MCF 10A (cell line): Measurements from ENCODE around the gene SLC16A7. TPM values are rescaled to one million over a fixed set of nuclear protein-coding genes. Genes with fewer than 3 reads are reported as not detected.

ENCODE experiments used
- BruUV-seq: library from RNA; stranded (reverse); fragments of 400-500 nt; replicated peaks from 2 replicates; lab custom pipeline; 2021; lab: Mats Ljungman, UMichigan
- CTCF ChIA-PET: fragments of 300-600 bp; sonication (Branson Sonifier 250); formaldehyde crosslinking; extraction: SDS; loops from one replicate; lab custom pipeline; 2021; ENCODE audit warnings: antibody characterized with exemption, inconsistent platforms; lab: Yijun Ruan, JAX
- POLR2A ChIA-PET: fragments of 300-600, 350-650 bp; sonication (Branson Sonifier 250); formaldehyde crosslinking; extraction: SDS; loops from one replicate; lab custom pipeline; 2020; ENCODE audit warnings: antibody characterized with exemption, inconsistent platforms; lab: Yijun Ruan, JAX
- DNase-seq: peaks from one replicate; pipeline ENCODE4 v3.0.0-alpha.2; 2018; ENCODE audit not compliant: unreplicated experiment
- H3K27ac Mint-ChIP-seq: one replicate; pipeline ENCODE4 v1.8.0; 2022; ENCODE audit warnings: mild to moderate bottlenecking, low read depth, mixed read lengths; ENCODE audit not compliant: unreplicated experiment
- H3K27me3 Mint-ChIP-seq: one replicate; pipeline ENCODE4 v1.8.0; 2022; ENCODE audit warnings: mixed read lengths; ENCODE audit not compliant: insufficient read depth, unreplicated experiment
- H3K36me3 Mint-ChIP-seq: one replicate; pipeline ENCODE4 v1.8.0; 2022; ENCODE audit warnings: mild to moderate bottlenecking, moderate library complexity, mixed read lengths; ENCODE audit not compliant: insufficient read depth, unreplicated experiment
- H3K4me1 Mint-ChIP-seq: one replicate; pipeline ENCODE4 v1.8.0; 2022; ENCODE audit warnings: mixed read lengths; ENCODE audit not compliant: insufficient read depth, unreplicated experiment
- H3K4me3 Mint-ChIP-seq: one replicate; pipeline ENCODE4 v1.8.0; 2022; ENCODE audit warnings: mild to moderate bottlenecking, moderate library complexity, mixed read lengths; ENCODE audit not compliant: unreplicated experiment
- H3K9me3 Mint-ChIP-seq: one replicate; pipeline ENCODE4 v1.8.0; 2022; ENCODE audit warnings: mixed read lengths; ENCODE audit not compliant: unreplicated experiment
- CTCF ChIP-seq: fragments of 200-600 bp; IDR thresholded peaks from one replicate; pipeline ENCODE4 v1.8.0; 2022; ENCODE audit warnings: antibody characterized with exemption, mild to moderate bottlenecking; ENCODE audit not compliant: unreplicated experiment
- intact Hi-C: fragments of 100-400 bp; cut with micrococcal nuclease; formaldehyde crosslinking; loops from 2 replicates; pipeline ENCODE4 v1.14.1; 2022
- total RNA-seq: library from RNA; stranded (reverse); gene quantifications from 2 replicates; pipeline ENCODE4 v1.2.3, GENCODE V29; 2022

Gene SLC16A7
- total RNA-seq, 1 experiment from 2014 or later = 32.6 TPM

GRCh38 chr12:59833408-59833807 is 237.6 kb downstream of the SLC16A7 start:
- CTCF ChIA-PET = interaction anchor here (0.7 kb wide), 1 partner anchor 235 kb away, joined by 3 read pairs; no protein-coding TSS in a partner anchor
- no peaks in the 10 kb centered on the region for H3K27me3 Mint-ChIP-seq
- H3K4me3 Mint-ChIP-seq = no peak overlapping the region
- no peak for TF ChIP-seq CTCF
- no peaks in the 10 kb centered on the region for H3K9me3 Mint-ChIP-seq
- H3K27ac Mint-ChIP-seq = no peak overlapping the region
- POLR2A ChIA-PET = no interaction called here
- H3K4me1 Mint-ChIP-seq = no peaks in the 10 kb centered on the region
- intact Hi-C loops = no loop called here
- H3K36me3 Mint-ChIP-seq = no peaks in the 10 kb centered on the region
- DNase-seq = no peak
- no TSS peak for BruUV-seq

- no peaks in the 10 kb centered on the region for H3K9me3 Mint-ChIP-seq
- intact Hi-C loops = no loop called here
- BruUV-seq = no TSS peak
- ChIA-PET CTCF (interaction anchor here (0.7 to 2.0 kb wide), 6 partner anchors 12 to 432 kb away, joined by 3 to 10 read pairs (median 3); no protein-coding TSS in a partner anchor), POLR2A (interaction anchor here (0.6 kb wide), 1 partner anchor 270 kb away, joined by 3 read pairs; no protein-coding TSS in a partner anchor)
- peak; percentile 51 for DNase-seq
- no peak overlapping the region for H3K4me3 Mint-ChIP-seq
- no peaks in the 10 kb centered on the region for H3K36me3 Mint-ChIP-seq
- TF ChIP-seq CTCF = peak; percentile 25
- H3K27me3 Mint-ChIP-seq = no peaks in the 10 kb centered on the region
- H3K27ac Mint-ChIP-seq = no peak overlapping the region
- no peaks in the 10 kb centered on the region for H3K4me1 Mint-ChIP-seq
These were observed 239.0 kb downstream of the SLC16A7 start for GRCh38 chr12:59834659-59835474.
